CD4-positive, alpha-beta T cell (primary cell): Measurements from ENCODE around the gene APOB. TPM values are rescaled to one million over a fixed set of nuclear protein-coding genes. Genes with fewer than 3 reads are reported as not detected.

Experiments used
- ATAC-seq: fragments of 200-7000 bp; cut with Tn5 transposase; one replicate; pipeline ENCODE4 v1.10.0; 2022; ENCODE audit warnings: mild to moderate bottlenecking; ENCODE audit not compliant: poor library complexity
- CTCF ChIA-PET: fragments of 350-600 bp; sonication (Branson Sonifier 250); formaldehyde crosslinking; loops from one replicate; lab custom pipeline; 2021; ENCODE audit warnings: antibody characterized with exemption, inconsistent platforms; lab: Charles Lee
- POLR2A ChIA-PET: fragments of 350-600 bp; sonication (Branson Sonifier 250); formaldehyde crosslinking; loops from one replicate; lab custom pipeline; 2021; ENCODE audit warnings: antibody characterized with exemption, inconsistent platforms; lab: Charles Lee
- DNase-seq, 14 experiments: peaks; one replicate each; pipeline ENCODE4 v3.0.0-alpha.2; 2013 to 2020; ENCODE audit warnings: mixed read lengths in 2 of 14
- H3K27ac ChIP-seq, 2 donors: one replicate each; pipeline versions ENCODE4 v1.5.1 to v1.7.0; 2013; ENCODE audit warnings: low read length in 2 of 2, low read depth in 1 of 2, mild to moderate bottlenecking in 1 of 2
- H3K27me3 ChIP-seq, 2 experiments: 1 replicate in 1 of 2; 2 replicates in 1 of 2; pipeline versions ENCODE4 v1.6.1 to v1.7.0; 2013; ENCODE audit warnings: low read length in 2 of 2, control low read depth in 1 of 2, mild to moderate bottlenecking in 1 of 2, moderate library complexity in 1 of 2; ENCODE audit not compliant: insufficient read depth in 2 of 2, control insufficient read depth in 1 of 2
- H3K36me3 ChIP-seq: one replicate; pipeline ENCODE4 v1.6.1; 2013; ENCODE audit warnings: low read length, control low read depth; ENCODE audit not compliant: insufficient read depth
- H3K4me1 ChIP-seq: one replicate; pipeline ENCODE4 v1.6.1; 2013; ENCODE audit warnings: low read length, control low read depth; ENCODE audit not compliant: insufficient read depth
- H3K4me3 ChIP-seq: one replicate; pipeline ENCODE4 v1.5.1; 2013; ENCODE audit warnings: mild to moderate bottlenecking, low read length, moderate library complexity
- H3K9me3 ChIP-seq, 2 experiments: 1 replicate in 1 of 2; 2 replicates in 1 of 2; pipeline versions ENCODE4 v1.6.1 to v1.7.0; 2013; ENCODE audit warnings: low read length in 2 of 2, mild to moderate bottlenecking in 2 of 2, control low read depth in 1 of 2, moderate library complexity in 1 of 2; ENCODE audit not compliant: control insufficient read depth in 1 of 2, insufficient read depth in 1 of 2
- H3K27ac Mint-ChIP-seq: one replicate; pipeline ENCODE4 v1.8.0; 2020; ENCODE audit warnings: mixed read lengths
- H3K27me3 Mint-ChIP-seq: one replicate; pipeline ENCODE4 v1.8.0; 2021; ENCODE audit warnings: mixed read lengths
- H3K36me3 Mint-ChIP-seq: one replicate; pipeline ENCODE4 v1.8.0; 2021; ENCODE audit warnings: low read depth, mixed read lengths
- H3K4me1 Mint-ChIP-seq: one replicate; pipeline ENCODE4 v1.8.0; 2021; ENCODE audit warnings: low read depth, mixed read lengths
- H3K4me3 Mint-ChIP-seq: one replicate; pipeline ENCODE4 v1.8.0; 2020; ENCODE audit warnings: mild to moderate bottlenecking, mixed read lengths
- H3K9me3 Mint-ChIP-seq: one replicate; pipeline ENCODE4 v1.8.0; 2020; ENCODE audit warnings: mixed read lengths
- intact Hi-C, 2 experiments: fragments of 100-400 bp; cut with DNase I in 1 of 2; cut with micrococcal nuclease in 1 of 2; formaldehyde crosslinking; loops; one replicate each; pipeline versions ENCODE4 v1.15.1 to v1.9.0; 2023 to 2025; cut with DNase I, micrococcal nuclease
- total RNA-seq, 174 experiments: library from RNA in 2 of 174; stranded (reverse) in 2 of 174; gene quantifications; one replicate each; pipeline ENCODE4 v1.2.3 and lab custom pipeline; 2021 to 2026
- TF ChIP-seq, protein P1 (sequence below): fragments of 200-600 bp; IDR thresholded peaks from one replicate; pipeline ENCODE4 v1.8.0; 2022; ENCODE audit warnings: antibody characterized with exemption, mild to moderate bottlenecking

The APOB gene
- total RNA-seq, 2 experiments from 2014 or later: not detected

DNA sequence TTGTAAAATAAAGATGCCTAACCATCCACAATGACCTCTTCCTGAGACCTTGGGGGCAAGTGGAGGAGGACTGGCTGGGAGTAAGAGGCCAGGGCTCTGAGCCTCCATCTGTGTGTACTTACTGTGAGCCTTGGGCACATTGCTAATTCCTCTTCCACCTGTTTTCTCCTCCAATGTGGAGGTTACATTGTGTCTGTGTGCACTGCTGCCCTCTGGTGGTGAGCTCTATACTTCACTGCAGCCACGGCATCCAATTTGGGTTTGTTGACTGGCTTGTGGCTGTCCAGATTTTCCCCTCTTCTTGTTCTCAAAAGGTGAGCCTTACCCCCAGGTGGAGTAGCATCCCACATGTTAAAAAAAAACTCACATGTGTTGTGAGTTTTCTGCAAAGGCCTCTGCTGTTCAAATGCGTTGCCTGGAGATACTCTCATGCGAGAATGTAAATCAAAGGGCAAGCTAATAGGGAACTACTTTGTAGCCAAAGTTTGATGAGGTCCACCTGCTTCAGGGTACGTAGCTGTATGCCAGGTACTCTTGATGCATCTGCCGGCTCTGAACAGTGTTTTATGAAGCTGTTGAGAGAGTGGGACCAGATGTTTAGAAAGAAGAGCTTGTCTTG is 80.8 kb downstream of the APOB start:
- TF ChIP-seq, protein P1, sequence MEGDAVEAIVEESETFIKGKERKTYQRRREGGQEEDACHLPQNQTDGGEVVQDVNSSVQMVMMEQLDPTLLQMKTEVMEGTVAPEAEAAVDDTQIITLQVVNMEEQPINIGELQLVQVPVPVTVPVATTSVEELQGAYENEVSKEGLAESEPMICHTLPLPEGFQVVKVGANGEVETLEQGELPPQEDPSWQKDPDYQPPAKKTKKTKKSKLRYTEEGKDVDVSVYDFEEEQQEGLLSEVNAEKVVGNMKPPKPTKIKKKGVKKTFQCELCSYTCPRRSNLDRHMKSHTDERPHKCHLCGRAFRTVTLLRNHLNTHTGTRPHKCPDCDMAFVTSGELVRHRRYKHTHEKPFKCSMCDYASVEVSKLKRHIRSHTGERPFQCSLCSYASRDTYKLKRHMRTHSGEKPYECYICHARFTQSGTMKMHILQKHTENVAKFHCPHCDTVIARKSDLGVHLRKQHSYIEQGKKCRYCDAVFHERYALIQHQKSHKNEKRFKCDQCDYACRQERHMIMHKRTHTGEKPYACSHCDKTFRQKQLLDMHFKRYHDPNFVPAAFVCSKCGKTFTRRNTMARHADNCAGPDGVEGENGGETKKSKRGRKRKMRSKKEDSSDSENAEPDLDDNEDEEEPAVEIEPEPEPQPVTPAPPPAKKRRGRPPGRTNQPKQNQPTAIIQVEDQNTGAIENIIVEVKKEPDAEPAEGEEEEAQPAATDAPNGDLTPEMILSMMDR: peak; percentile 83
- Mint-ChIP-seq H3K27ac (no peak overlapping the region), H3K9me3 (no peaks in the 10 kb centered on the region), H3K4me3 (no peak overlapping the region), H3K27me3 (peaks cover 55% of the 10 kb centered on the region), H3K36me3 (no peaks in the 10 kb centered on the region), H3K4me1 (no peaks in the 10 kb centered on the region)
- DNase-seq: peak; percentile 45 to 80 (median 60)
- intact Hi-C loops: loop anchor here (1.0 to 5.0 kb wide), 5 partner anchors 182 to 516 kb away; partner anchors contain the start of gene RHOB (in 1 of the 2)
- CTCF ChIA-PET: interaction anchor here (0.6 to 4.6 kb wide), 9 partner anchors 11 to 516 kb away, joined by 3 to 40 read pairs (median 3); partner anchors contain the start of genes GDF7, HS1BP3 and RHOB
- Histone ChIP-seq H3K36me3 (no peaks in the 10 kb centered on the region), H3K9me3 (no peaks in the 10 kb centered on the region), H3K4me3 (no peak overlapping the region), H3K4me1 (no peaks in the 10 kb centered on the region), H3K27ac (no peak overlapping the region), H3K27me3 (peaks cover 3 to 5% of the 10 kb centered on the region in 2 experiments)
- POLR2A ChIA-PET: interaction anchor here (1.7 kb wide), 1 partner anchor 302 kb away, joined by 11 read pairs; no protein-coding TSS in a partner anchor
- peak; percentile 58 for ATAC-seq

DNA sequence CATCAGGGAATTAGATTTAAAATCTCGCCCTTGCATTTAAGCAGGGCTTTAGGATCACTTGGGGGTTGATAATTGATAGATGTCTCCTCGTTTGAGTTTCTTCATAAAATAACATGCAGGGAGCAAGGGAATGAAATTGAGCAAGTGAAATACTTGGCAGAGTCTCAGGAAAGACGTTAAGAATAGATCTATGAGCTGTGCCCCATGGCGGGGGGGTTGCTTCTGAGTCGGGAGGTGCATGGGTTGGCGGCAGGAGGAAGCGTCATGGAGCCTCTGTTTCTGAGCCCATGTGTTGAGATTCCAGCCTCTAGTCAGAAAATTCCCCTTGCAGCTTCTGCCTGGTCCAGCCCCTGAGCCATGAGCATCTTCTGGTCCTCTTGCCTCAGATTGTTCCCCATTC is 82.0 kb downstream of the APOB start:
- H3K36me3 Mint-ChIP-seq: no peaks in the 10 kb centered on the region
- CTCF ChIA-PET: interaction anchor here (1.7 to 4.6 kb wide), 2 partner anchors 180 to 300 kb away, joined by 16 to 40 read pairs; no protein-coding TSS in a partner anchor
- H3K4me1 ChIP-seq: no peaks in the 10 kb centered on the region
- no peak overlapping the region for H3K4me3 Mint-ChIP-seq
- no peaks in the 10 kb centered on the region for H3K36me3 ChIP-seq
- TF ChIP-seq, protein P1: no peak
- peaks cover 49% of the 10 kb centered on the region for H3K27me3 Mint-ChIP-seq
- peaks cover 3 to 5% of the 10 kb centered on the region in 2 experiments for H3K27me3 ChIP-seq
- no peaks in the 10 kb centered on the region for H3K9me3 ChIP-seq
- ATAC-seq (no peak), DNase-seq (no peak)
- no peaks in the 10 kb centered on the region for H3K9me3 Mint-ChIP-seq
- H3K4me1 Mint-ChIP-seq: no peaks in the 10 kb centered on the region
- no peak overlapping the region for H3K27ac Mint-ChIP-seq
- intact Hi-C loops: loop anchor here (2.0 to 5.0 kb wide), 3 partner anchors 181 to 515 kb away; partner anchors contain the start of gene RHOB (in 1 of the 2)
- no peak overlapping the region for H3K27ac ChIP-seq
- POLR2A ChIA-PET: interaction anchor here (1.5 kb wide), 1 partner anchor 300 kb away, joined by 3 read pairs; no protein-coding TSS in a partner anchor
- H3K4me3 ChIP-seq: no peak overlapping the region

DNA sequence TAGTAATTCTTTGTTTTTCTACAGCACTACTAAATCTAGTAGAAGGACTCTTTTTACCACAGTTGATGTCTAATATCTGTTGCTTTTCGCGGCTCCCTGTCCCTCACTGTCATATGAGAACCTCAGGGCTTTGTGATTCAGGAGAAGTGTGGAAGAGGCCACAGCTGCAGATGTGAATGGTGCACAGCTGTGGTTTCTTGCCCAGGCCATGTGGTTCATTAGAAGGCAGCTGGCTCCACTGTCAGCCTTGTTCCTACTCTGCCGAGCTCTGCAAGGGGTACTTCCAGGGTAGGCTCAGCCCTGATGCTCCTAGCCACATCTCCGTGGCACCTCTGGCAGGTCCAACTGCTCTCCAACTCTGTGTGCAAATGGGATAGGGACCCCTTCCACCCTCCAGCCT is 83.9 kb downstream of the APOB start:
- TF ChIP-seq, protein P1: no peak

More for the DNA sequence above, 83.9 kb downstream of the APOB start:
- no peak for DNase-seq
- H3K27ac ChIP-seq: no peak overlapping the region
- no peaks in the 10 kb centered on the region for H3K9me3 Mint-ChIP-seq
- H3K4me3 ChIP-seq: no peak overlapping the region
- no peak for ATAC-seq
- peaks cover 0 to 5% of the 10 kb centered on the region in 2 experiments for H3K27me3 ChIP-seq
- H3K4me3 Mint-ChIP-seq: no peak overlapping the region
- ChIA-PET CTCF (no interaction called here), POLR2A (no interaction called here)
- H3K36me3 Mint-ChIP-seq: no peaks in the 10 kb centered on the region
- no peak overlapping the region for H3K27ac Mint-ChIP-seq
- H3K9me3 ChIP-seq: no peaks in the 10 kb centered on the region
- no peaks in the 10 kb centered on the region for H3K4me1 Mint-ChIP-seq
- intact Hi-C loops: loop anchor here (5.0 kb wide), 2 partner anchors 238 to 513 kb away; partner anchors contain the start of gene RHOB (in 1 of the 2)
- no peaks in the 10 kb centered on the region for H3K36me3 ChIP-seq
- H3K4me1 ChIP-seq: no peaks in the 10 kb centered on the region
- H3K27me3 Mint-ChIP-seq: peaks cover 33% of the 10 kb centered on the region
